ENCODE data around the gene HMGN2.

The HMGN2 gene

GRCh38 chr1:26472320-26472900 is at the start of gene HMGN2:
Gene HMGN2 (plus strand): TSS chr1:26472440. CDS start chr1:26472613, 173 bp downstream.
- DNase-seq = peak in 57 of 58 donors; percentile 18 to 95 (median 89)

GRCh38 chr1:26429721-26430120 is 42.5 kb upstream of the HMGN2 start:
- peak in 1 of 58 donors; percentile 1 for DNase-seq

DNA sequence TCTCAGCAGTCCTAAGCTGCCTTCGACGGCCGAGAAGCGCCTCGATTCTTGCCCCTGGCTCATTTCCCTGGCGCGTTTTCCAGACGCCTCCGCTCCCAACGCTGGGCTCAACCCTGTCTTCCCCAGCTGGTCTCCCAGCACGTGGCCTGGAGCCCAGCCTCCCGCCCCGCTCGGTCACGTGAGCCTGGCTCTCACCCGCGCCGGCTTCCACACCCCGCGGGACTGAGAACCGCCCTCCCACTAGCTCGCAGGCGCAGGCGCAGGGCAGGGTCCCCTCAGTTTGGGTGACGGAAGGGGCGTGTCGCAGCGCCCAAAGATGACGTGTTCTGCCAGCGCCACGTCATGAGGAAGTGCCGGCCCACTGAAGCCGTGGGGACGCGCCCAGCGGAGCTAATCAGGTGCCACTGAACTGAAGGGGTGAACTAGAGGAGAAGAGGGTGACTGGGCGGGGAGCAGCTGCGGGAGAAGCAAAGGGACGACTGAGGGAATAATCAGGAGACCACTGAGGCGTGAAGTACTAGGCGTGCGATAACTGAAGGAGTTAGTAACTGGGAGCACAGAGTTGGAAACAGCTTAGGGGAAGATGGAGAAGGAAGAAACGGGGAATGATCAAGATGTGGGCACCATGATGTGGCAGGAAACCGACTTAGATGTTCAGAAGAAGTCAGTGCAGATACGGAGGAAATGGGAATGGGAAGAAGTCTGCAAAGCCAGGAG is 40.1 kb upstream of the HMGN2 start, which contains the start of gene DHDDS:
DHDDS (plus strand) TSS at position 343 of the 717 bp plus-strand sequence. CDS start 625 bp downstream, outside the sequence.
- DNase-seq = peak; percentile 91 to 99 (median 98)

GRCh38 chr1:26432793-26433192 is 39.4 kb upstream of the HMGN2 start:
- DNase-seq = no peak

DNA sequence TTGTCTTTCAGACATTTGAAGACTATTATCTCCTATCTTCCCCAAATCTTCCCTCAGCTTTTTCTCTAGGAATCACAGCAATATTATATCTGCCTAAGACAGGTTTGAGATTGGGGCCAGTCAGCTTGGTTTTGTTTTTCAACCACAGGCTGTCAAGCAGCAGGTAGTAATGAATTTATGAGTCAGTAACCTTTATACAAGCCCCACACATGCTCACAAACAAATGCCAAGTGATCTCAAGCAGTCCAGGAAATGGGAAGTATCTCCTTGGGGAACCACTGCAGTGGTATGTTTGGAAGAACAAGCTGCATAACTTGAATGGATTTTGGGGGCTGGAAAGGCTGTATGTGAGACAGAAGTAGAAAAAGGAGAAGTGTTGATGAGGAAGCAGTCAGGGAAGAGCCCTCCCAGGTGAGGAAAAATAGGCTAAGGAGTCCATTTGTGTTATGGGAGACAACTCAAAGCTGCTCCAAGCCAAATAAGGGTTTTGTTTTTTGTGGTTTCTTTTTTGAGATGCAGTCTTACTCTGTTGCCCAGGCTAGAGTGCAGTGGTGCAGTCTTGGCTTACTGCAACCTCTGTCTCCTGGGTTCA is 38.0 kb upstream of the HMGN2 start:
- no peak for DNase-seq

DNA sequence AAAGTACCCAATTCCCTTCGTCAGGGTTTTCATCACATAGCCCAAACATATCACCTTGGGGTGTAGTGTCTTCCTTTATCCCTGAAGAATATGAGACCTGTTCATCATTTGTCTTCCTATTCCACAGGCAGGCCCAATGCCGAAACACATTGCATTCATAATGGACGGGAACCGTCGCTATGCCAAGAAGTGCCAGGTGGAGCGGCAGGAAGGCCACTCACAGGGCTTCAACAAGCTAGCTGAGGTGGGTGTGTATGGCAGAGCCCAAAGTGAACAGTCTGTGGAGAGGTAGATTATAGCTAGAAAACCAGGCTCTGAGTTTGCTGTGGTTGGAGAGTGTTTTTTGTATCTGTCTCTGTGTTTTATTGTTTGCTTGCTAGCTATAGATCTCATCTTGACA is 34.2 kb upstream of the HMGN2 start:
- no peak for DNase-seq

- DNase-seq = no peak
Measured at GRCh38 chr1:26440259-26440658, 32.0 kb upstream of the HMGN2 start.

GRCh38 chr1:26449868-26450267 is 22.4 kb upstream of the HMGN2 start:
- no peak for DNase-seq

DNA sequence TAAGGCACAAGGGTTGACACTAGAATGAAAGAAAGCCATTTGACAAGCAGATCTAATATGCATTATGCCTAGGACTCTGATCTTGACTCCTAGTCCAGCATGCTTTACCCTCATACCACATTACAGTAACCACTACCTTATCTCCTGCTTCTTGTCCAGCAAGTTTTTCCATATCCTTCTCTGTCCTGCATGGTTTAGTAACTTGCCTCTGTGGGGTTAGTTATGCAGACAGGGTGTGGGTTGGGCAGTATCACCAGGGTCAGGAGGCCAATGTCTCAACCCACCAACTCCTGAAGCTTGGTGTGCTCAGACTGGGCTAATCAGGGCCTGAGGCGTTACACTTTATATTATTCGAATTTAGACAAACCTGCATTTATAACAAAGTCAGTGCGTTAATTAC is 21.3 kb upstream of the HMGN2 start:
- DNase-seq = no peak

DNA sequence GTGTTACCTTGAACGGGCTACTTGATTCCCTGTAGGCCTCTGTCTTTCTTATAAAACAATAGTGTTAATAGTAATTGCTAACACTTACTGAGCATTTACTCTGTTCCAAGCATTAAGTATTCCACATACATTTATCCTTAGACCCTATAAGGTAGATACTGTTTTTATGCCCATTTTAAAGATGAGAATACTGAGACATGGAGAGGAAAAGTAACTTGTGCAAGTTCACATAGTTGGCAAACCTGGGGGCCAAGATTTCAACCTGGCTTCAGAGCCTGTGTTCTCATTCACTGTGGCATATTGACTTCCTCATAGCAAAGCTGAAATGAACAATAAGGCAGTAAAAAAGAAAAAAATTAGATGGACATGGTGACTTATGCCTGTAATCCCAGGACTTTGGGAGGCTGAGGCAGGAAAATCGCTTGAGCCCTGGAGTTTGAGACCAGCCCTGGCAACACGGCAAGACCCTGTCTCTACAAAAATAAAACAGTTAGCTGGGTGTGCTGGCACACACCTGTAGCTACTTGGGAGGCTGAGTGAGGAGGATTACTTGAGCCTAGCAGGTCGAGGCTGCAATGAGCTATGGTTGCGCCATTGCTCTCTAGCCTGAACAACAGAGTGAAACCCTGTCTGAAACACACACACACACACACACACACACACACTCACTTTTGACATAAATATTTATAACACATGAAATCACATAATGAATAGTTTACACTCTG is 19.6 kb upstream of the HMGN2 start:
- no peak for DNase-seq

DNA sequence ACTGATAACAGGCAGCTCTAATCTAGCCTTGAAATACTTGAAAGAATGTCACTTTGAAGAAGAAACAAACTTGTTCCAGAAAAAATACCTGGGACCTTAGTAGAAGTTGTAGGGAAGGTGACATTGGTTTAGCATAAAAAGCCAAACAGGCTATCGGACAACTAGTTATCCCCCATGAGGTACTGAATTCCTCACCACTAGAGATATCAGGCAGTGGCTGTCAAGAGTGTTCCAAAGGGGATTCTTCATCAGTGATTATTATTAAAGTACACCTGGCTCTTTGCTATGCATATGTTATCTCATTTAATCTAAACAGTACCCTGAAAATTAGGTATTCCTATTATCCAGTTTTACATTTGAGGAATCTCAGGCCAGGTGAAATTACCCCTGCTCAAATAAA is 13.1 kb upstream of the HMGN2 start:
- no peak for DNase-seq

DNA sequence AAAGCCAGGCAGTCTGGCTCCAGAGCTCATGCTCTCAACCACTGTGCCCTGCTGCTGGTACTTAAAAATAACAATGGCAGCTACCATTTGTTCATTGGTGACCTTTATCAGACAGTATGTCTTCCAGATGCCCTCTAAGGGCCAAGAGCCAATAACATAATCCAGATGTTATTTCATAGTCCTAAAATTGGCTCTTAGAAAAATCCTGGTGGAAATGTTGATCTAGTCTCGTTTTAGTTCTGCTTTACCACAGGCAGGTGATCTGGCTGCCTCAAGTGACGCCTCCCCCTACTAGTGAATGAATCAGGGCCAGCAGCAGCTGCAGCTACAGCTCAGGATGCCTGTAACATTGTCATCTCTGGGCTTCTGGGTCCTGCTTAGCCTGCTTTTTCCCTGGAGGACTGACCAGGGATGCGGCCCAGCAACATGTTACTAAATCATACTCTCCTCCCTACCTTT is 12.6 kb upstream of the HMGN2 start:
- peak in 1 of 58 donors; percentile 6 for DNase-seq

- DNase-seq = peak in 31 of 58 donors; percentile 1 to 59 (median 24)
Measured at GRCh38 chr1:26468911-26469310, 3.3 kb upstream of the HMGN2 start.

- peak in 2 of 58 donors; percentile 1 to 3 for DNase-seq
Measured at GRCh38 chr1:26469558-26469957, 2.7 kb upstream of the HMGN2 start.

DNA sequence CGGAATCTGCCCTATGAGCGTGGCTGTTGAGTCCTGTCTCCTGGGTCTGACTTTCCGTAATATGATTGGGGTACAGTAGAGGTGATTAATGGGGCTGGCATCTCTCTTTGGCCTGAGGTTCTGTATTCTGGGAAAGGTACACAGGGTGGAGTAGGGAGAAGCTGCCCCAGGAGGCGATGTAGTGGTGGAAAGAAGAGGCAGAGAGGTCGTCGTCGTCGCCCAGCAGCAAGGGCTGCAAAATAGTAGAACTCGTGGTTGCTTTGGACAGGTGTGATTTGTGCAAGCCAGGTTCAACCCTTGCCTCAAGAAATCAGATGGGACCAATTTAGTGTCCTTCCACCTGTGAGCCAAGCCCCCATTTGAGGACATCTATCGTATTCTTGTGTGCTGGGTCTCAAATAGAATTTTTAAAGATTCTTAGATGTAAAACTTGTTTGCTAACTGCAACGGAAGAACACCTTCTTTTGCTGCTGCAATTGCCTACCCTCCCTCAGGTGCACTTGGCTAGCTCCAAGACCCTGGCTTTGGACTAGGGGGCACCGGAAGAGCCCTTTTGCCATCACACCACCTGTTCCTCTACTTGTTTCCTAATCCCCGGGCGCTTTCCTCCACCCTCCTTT is 1.3 kb upstream of the HMGN2 start:
- DNase-seq = peak in 2 of 58 donors; percentile 13 to 22

GRCh38 chr1:26471498-26472319 is 531 bp upstream of the HMGN2 start:
- peak in 46 of 58 donors; percentile 21 to 91 (median 76) for DNase-seq

- DNase-seq = peak; percentile 38 to 98 (median 93)
Measured at GRCh38 chr1:26472901-26473845, 933 bp downstream of the HMGN2 start.

DNA sequence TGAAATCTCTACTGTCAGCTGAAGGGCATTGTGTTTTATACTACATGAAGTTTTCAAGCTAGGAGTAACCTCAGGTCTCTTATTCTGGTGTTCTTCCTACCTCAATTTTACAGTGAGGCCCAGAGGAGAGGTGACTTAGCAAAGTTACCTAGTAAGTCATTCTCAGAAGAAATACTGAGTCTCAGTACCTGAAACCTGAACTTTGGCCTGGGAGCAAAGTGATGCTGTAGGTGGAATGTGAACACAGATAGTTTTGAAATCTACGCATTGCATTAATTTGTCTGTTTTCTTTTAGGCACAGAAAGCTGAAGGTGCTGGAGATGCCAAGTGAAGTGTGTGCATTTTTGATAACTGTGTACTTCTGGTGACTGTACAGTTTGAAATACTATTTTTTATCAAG is 2.6 kb downstream of the HMGN2 start:
- no peak for DNase-seq

DNA sequence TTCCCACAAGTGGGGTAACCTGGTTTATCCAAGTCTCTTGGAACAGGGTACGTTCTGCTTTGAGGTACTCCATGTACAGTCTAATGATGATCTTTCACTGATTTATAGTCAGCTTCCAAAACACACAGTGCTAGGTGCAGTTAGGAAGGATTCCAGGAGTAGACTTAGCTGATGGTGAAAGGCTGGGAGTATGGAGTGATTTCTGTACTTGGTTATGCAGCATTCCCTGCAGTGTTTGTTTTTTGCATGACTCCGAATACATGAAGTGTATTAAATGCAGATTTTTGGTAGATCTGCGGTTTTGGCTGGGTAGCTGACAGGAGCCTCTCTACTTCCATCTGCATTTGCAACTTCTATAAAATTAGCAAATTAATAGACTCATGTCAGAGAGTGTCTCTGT is 3.7 kb downstream of the HMGN2 start:
- DNase-seq = no peak

Measured in anterior cingulate cortex (tissue), 58 donors.